HepG2 (cell line): ENCODE measurements around the gene GTF3A. TPM values are rescaled to one million over a fixed set of nuclear protein-coding genes. Genes with fewer than 3 reads are reported as not detected.

Experiments
- ATAC-seq: fragments of 200-7000 bp; cut with Tn5 transposase; 3 replicates; pipeline ENCODE4 v1.9.1; 2020; ENCODE audit warnings: mild to moderate bottlenecking, moderate library complexity
- BruUV-seq: library from RNA; stranded (reverse); fragments of 400-500 nt; replicated peaks from 2 replicates; lab custom pipeline; 2021; lab: Mats Ljungman, UMichigan
- CTCF ChIA-PET: fragments of 300-600 bp; formaldehyde crosslinking; extraction: SDS; loops from one replicate; lab custom pipeline; 2021; ENCODE audit warnings: low total read pairs, inconsistent platforms, low intra/inter-chr PET ratio; lab: Yijun Ruan, JAX
- POLR2A ChIA-PET: fragments of 350-600 bp; sonication (Branson Sonifier 250); formaldehyde crosslinking; loops from one replicate; lab custom pipeline; 2020; ENCODE audit warnings: antibody characterized with exemption, inconsistent platforms; lab: Yijun Ruan, JAX
- DNase-seq: peaks from one replicate; pipeline ENCODE4 v3.0.0-alpha.2; 2015; ENCODE audit warnings: low spot score
- FAIRE-seq: peaks from 3 replicates; lab custom pipeline; 2011; peaks lifted over from hg19 to GRCh38; lab: Jason Lieb, UNC
- H2AFZ ChIP-seq: one replicate; pipeline ENCODE4 v1.6.1; 2011; ENCODE audit warnings: low read length, inconsistent platforms
- H3K27ac ChIP-seq: fragments of 300-600 bp; 3 replicates; pipeline ENCODE4 v1.8.0; 2011; ENCODE audit warnings: mixed run types, mild to moderate bottlenecking, mixed read lengths, low read length, inconsistent platforms; ENCODE audit not compliant: insufficient read depth; ENCODE audit errors: extremely low read length
- H3K27me3 ChIP-seq, 2 experiments: fragments of 200-600 bp in 1 of 2; 2 replicates in 1 of 2; 3 replicates in 1 of 2; pipeline versions ENCODE4 v1.6.0 to v1.8.0; 2011; ENCODE audit warnings: low read length in 2 of 2, mild to moderate bottlenecking in 2 of 2, moderate library complexity in 2 of 2, inconsistent platforms in 1 of 2; ENCODE audit not compliant: insufficient read depth in 2 of 2, control insufficient read depth in 1 of 2
- H3K36me3 ChIP-seq, 2 experiments: fragments of 200-600 bp in 1 of 2; replicated peaks in 1 of 2; 2 replicates in 1 of 2; 3 replicates in 1 of 2; pipeline versions ENCODE4 v1.5.1 to v1.8.0; 2011; ENCODE audit warnings: low read length in 2 of 2, inconsistent platforms in 1 of 2; ENCODE audit not compliant: insufficient read depth in 2 of 2, control insufficient read depth in 1 of 2
- H3K4me1 ChIP-seq: 2 replicates; pipeline ENCODE4 v1.5.1; 2012; ENCODE audit warnings: low read length, inconsistent platforms; ENCODE audit not compliant: insufficient read depth
- H3K4me2 ChIP-seq: 2 replicates; pipeline ENCODE4 v1.6.0; 2011; ENCODE audit warnings: low read depth, low read length, inconsistent platforms
- H3K4me3 ChIP-seq, 3 experiments: fragments of 200-600 bp in 1 of 3; sonication (generic), shearing (Covaris generic) in 1 of 3; replicated peaks in 1 of 3; 2 replicates each; pipeline ENCODE4 v1.5.1; 2011 to 2016; ENCODE audit warnings: low read length in 3 of 3, inconsistent platforms in 2 of 3, low read depth in 2 of 3, mild to moderate bottlenecking in 2 of 3, control low read depth in 1 of 3, mixed read lengths in 1 of 3; ENCODE audit not compliant: insufficient read depth in 1 of 3
- H3K79me2 ChIP-seq: one replicate; pipeline ENCODE4 v1.6.1; 2011; ENCODE audit warnings: low read length, inconsistent platforms; ENCODE audit not compliant: insufficient read depth
- H3K9ac ChIP-seq: 2 replicates; pipeline ENCODE4 v1.6.0; 2011; ENCODE audit warnings: mild to moderate bottlenecking, low read depth, low read length, inconsistent platforms; ENCODE audit not compliant: insufficient read depth
- H3K9me3 ChIP-seq: 2 replicates; pipeline ENCODE4 v1.5.1; 2012; ENCODE audit warnings: mild to moderate bottlenecking, low read length
- H4K20me1 ChIP-seq: 2 replicates; pipeline ENCODE4 v1.6.0; 2011; ENCODE audit warnings: inconsistent platforms, mild to moderate bottlenecking, low read length, moderate library complexity; ENCODE audit not compliant: insufficient read depth
- AHDC1 ChIP-seq: sonication (generic); formaldehyde crosslinking; IDR thresholded peaks from 2 replicates; pipeline ENCODE4 v1.5.1; 2020; ENCODE audit warnings: mild to moderate bottlenecking, missing genetic modification reagents, borderline replicate concordance
- GLI4 ChIP-seq: sonication (generic); formaldehyde crosslinking; IDR thresholded peaks from 2 replicates; pipeline ENCODE4 v1.5.1; 2020; ENCODE audit warnings: missing genetic modification reagents, mild to moderate bottlenecking, moderate library complexity, borderline replicate concordance
- MIER3 ChIP-seq: IDR thresholded peaks from 2 replicates; pipeline ENCODE4 v1.6.1; 2016; ENCODE audit warnings: missing compliant biosample characterization, borderline replicate concordance
- NRL ChIP-seq: sonication (generic); formaldehyde crosslinking; IDR thresholded peaks from 2 replicates; pipeline ENCODE4 v1.5.0; 2020; ENCODE audit warnings: missing genetic modification reagents, mild to moderate bottlenecking, moderate library complexity, borderline replicate concordance
- PTBP1 ChIP-seq: fragments of 200-400 bp; formaldehyde crosslinking; IDR thresholded peaks from 2 replicates; pipeline ENCODE4 v1.6.1; 2018; ENCODE audit warnings: low read length, low read depth; ENCODE audit not compliant: poor library complexity, severe bottlenecking
- ZFY ChIP-seq: sonication (generic); formaldehyde crosslinking; IDR thresholded peaks from 2 replicates; pipeline ENCODE4 v1.4.0; 2020; ENCODE audit warnings: missing genetic modification reagents
- ZNF589 ChIP-seq: sonication (generic); formaldehyde crosslinking; conservative IDR thresholded peaks from 2 replicates; pipeline ENCODE4 v1.8.0; 2022; ENCODE audit warnings: mild to moderate bottlenecking, moderate library complexity, missing genetic modification reagents
- ZNF720 ChIP-seq: sonication (generic); formaldehyde crosslinking; IDR thresholded peaks from 2 replicates; pipeline ENCODE4 v1.4.0; 2020; ENCODE audit warnings: missing genetic modification reagents
- WGBS: methylation state at CpG from one replicate; pipeline ENCODE4 v1.1.6; 2017; ENCODE audit warnings: low lambda C conversion rate; 5-methylcytosine and 5-hydroxymethylcytosine counted together
- in situ Hi-C: cut with HindIII; loops from 2 replicates; pipeline ENCODE4 v1.10.0; 2017; ENCODE audit warnings: low pct_unique_long_range_greater_than_20kb; ENCODE audit not compliant: extremely low pct_ligation_motif_present
- intact Hi-C: fragments of 100-400 bp; cut with micrococcal nuclease; formaldehyde crosslinking; loops from one replicate; pipeline ENCODE4 v1.10.0; 2022; ENCODE audit not compliant: unreplicated experiment
- polyA plus RNA-seq, 8 experiments: library from polyadenylated mRNA; depleted of rRNA in 3 of 8; stranded (reverse) in 7 of 8; unstranded in 1 of 8; fragments of >200 nt; fragmentation: Illumina TruSeq in 4 of 8; extraction: Trizol in 4 of 8; gene quantifications; 2 replicates each; pipeline versions ENCODE4 v1.2.1 to v1.2.3, GENCODE V29; 2011 to 2016; ENCODE audit warnings: low read depth in 4 of 8, missing spikeins in 1 of 8, mixed read lengths in 1 of 8; ENCODE audit not compliant: insufficient read depth in 1 of 8
- total RNA-seq, 5 experiments: library from RNA; depleted of rRNA; stranded (reverse); fragments of >200 nt; fragmentation: Illumina TruSeq; extraction: Trizol; gene quantifications; 2 replicates each; pipeline ENCODE4 v1.2.3, GENCODE V29; 2016; ENCODE audit warnings: low read depth in 1 of 5

GTF3A gene
- total and polyA plus RNA-seq, 2 of the 13 experiments (the other 11 are each of a cell fraction or from before 2014, with no cell fraction given) = 42.1 to 176 TPM

- TSS peak; percentile 71 for BruUV-seq
- ChIA-PET CTCF (no interaction called here), POLR2A (interaction anchor here (1.9 to 2.8 kb wide), 5 partner anchors 14 to 65 kb away, joined by 7 to 27 read pairs (median 14); partner anchors contain the start of gene GTF3A)
- H3K27me3 ChIP-seq = no peaks in the 10 kb centered on the region; a peak in 1 of 5 replicates
- 5% methylated on average over 15 of the region's 15 CpGs for WGBS
- H3K4me2 ChIP-seq = peak overlapping the region; percentile 86
- H3K4me3 ChIP-seq = peak overlapping the region; percentile 67 to 89 (median 74)
- no peaks in the 10 kb centered on the region for H3K36me3 ChIP-seq
- H3K9me3 ChIP-seq = no peaks in the 10 kb centered on the region
- DNase-seq (no peak), ATAC-seq (peak; percentile 3; the same call in 2 of the 3 replicates), FAIRE-seq (no peak)
- in situ Hi-C loops = no loop called here
- H2AFZ ChIP-seq = peak overlapping the region; percentile 59
- H3K9ac ChIP-seq = peak overlapping the region; percentile 91
- H3K4me1 ChIP-seq = peaks cover 27% of the 10 kb centered on the region
- intact Hi-C loops = no loop called here
- peak overlapping the region; percentile 95 for H3K27ac ChIP-seq
- H4K20me1 ChIP-seq = no peaks in the 10 kb centered on the region
- H3K79me2 ChIP-seq = peaks cover 22% of the 10 kb centered on the region
- 0 out of 2 replicates have a peak, but pooled peaks have one; percentile 2 for TF ChIP-seq ZNF589 (CRISPR knock-in tag)
- no peak for TF ChIP-seq ZFY (CRISPR knock-in tag)
- no peak for TF ChIP-seq NRL
- TF ChIP-seq GLI4 = 0 out of 2 replicates have a peak, but pooled peaks have one; percentile 1
- TF ChIP-seq PTBP1 = no peak
- TF ChIP-seq AHDC1 = 0 out of 2 replicates have a peak, but pooled peaks have one; percentile 1
- no peak for TF ChIP-seq MIER3
- no peak for TF ChIP-seq ZNF720 (CRISPR knock-in tag)
Observed at GRCh38 chr13:27449081-27449603, 24.7 kb downstream of the GTF3A start.
